Astrocyte (in vitro differentiated cells and primary cell): ENCODE data around the gene SBF1. TPM values are rescaled to one million over a fixed set of nuclear protein-coding genes. Genes with fewer than 3 reads are reported as not detected.
"Not testable (repeated sequence)": the region's sequence is repeated elsewhere in the genome, so short reads cannot be mapped to it uniquely, and the experiment has no call there.

Experiments
- DNase-seq: peaks from one replicate; pipeline ENCODE4 v3.0.0-alpha.2; 2010; ENCODE audit warnings: low read depth
- FAIRE-seq: peaks from 2 replicates; lab custom pipeline; 2011; peaks lifted over from hg19 to GRCh38; lab: Jason Lieb, UNC
- H2AFZ ChIP-seq: 2 replicates; pipeline ENCODE4 v1.6.0; 2012; ENCODE audit warnings: low read depth, low read length, inconsistent platforms
- H3K27ac ChIP-seq: 2 replicates; pipeline ENCODE4 v1.5.1; 2011; ENCODE audit warnings: low read depth, low read length, inconsistent platforms
- H3K27me3 ChIP-seq: 2 replicates; pipeline ENCODE4 v1.6.0; 2011; ENCODE audit warnings: low read length, inconsistent platforms; ENCODE audit not compliant: insufficient read depth
- H3K36me3 ChIP-seq: 2 replicates; pipeline ENCODE4 v1.5.1; 2011; ENCODE audit warnings: low read length, inconsistent platforms; ENCODE audit not compliant: insufficient read depth
- H3K4me1 ChIP-seq: 2 replicates; pipeline ENCODE4 v1.5.1; 2011; ENCODE audit warnings: low read length, inconsistent platforms; ENCODE audit not compliant: insufficient read depth
- H3K4me2 ChIP-seq: 2 replicates; pipeline ENCODE4 v1.6.0; 2012; ENCODE audit warnings: low read length, inconsistent platforms
- H3K4me3 ChIP-seq: 2 replicates; pipeline ENCODE4 v1.5.1; 2011; ENCODE audit warnings: low read depth, mild to moderate bottlenecking, low read length, inconsistent platforms; ENCODE audit not compliant: insufficient read depth
- H3K79me2 ChIP-seq: 2 replicates; pipeline ENCODE4 v1.6.0; 2012; ENCODE audit warnings: mild to moderate bottlenecking, low read length, inconsistent platforms; ENCODE audit not compliant: insufficient read depth
- H3K9ac ChIP-seq: 2 replicates; pipeline ENCODE4 v1.6.0; 2012; ENCODE audit warnings: mild to moderate bottlenecking, low read length, inconsistent platforms
- H3K9me3 ChIP-seq: 2 replicates; pipeline ENCODE4 v1.5.1; 2012; ENCODE audit warnings: low read depth, mild to moderate bottlenecking, low read length, inconsistent platforms; ENCODE audit not compliant: insufficient read depth
- H4K20me1 ChIP-seq: 2 replicates; pipeline ENCODE4 v1.6.0; 2012; ENCODE audit warnings: low read length, inconsistent platforms; ENCODE audit not compliant: insufficient read depth
- H3K27ac Mint-ChIP-seq: one replicate; pipeline ENCODE4 v1.8.0; 2021; ENCODE audit warnings: mild to moderate bottlenecking, mixed read lengths; ENCODE audit not compliant: unreplicated experiment
- H3K27me3 Mint-ChIP-seq: one replicate; pipeline ENCODE4 v1.8.0; 2021; ENCODE audit warnings: low read depth, mixed read lengths; ENCODE audit not compliant: unreplicated experiment
- H3K36me3 Mint-ChIP-seq: one replicate; pipeline ENCODE4 v1.8.0; 2021; ENCODE audit warnings: low read depth, mixed read lengths; ENCODE audit not compliant: unreplicated experiment
- H3K4me1 Mint-ChIP-seq: one replicate; pipeline ENCODE4 v1.8.0; 2021; ENCODE audit warnings: low read depth, mixed read lengths; ENCODE audit not compliant: unreplicated experiment
- H3K4me3 Mint-ChIP-seq: one replicate; pipeline ENCODE4 v1.8.0; 2021; ENCODE audit warnings: mild to moderate bottlenecking, moderate library complexity, mixed read lengths; ENCODE audit not compliant: unreplicated experiment
- H3K9me3 Mint-ChIP-seq: one replicate; pipeline ENCODE4 v1.8.0; 2021; ENCODE audit warnings: mild to moderate bottlenecking, mixed read lengths; ENCODE audit not compliant: unreplicated experiment
- EZH2 ChIP-seq: IDR thresholded peaks from 2 replicates; pipeline ENCODE4 v1.6.1; 2012; ENCODE audit warnings: mild to moderate bottlenecking, low read length, inconsistent platforms; ENCODE audit not compliant: insufficient read depth
- total RNA-seq: library from RNA; stranded (reverse); gene quantifications from 2 replicates; pipeline ENCODE4 v1.2.1, GENCODE V29; 2021
- TF ChIP-seq, protein P1 (sequence below): IDR thresholded peaks from 2 replicates; pipeline ENCODE4 v1.5.1; 2011; ENCODE audit warnings: low read depth, mild to moderate bottlenecking, inconsistent platforms, low read length, moderate library complexity; ENCODE audit not compliant: insufficient read depth

The SBF1 gene
- total RNA-seq, 1 donor from 2014 or later = 75.4 TPM

DNA sequence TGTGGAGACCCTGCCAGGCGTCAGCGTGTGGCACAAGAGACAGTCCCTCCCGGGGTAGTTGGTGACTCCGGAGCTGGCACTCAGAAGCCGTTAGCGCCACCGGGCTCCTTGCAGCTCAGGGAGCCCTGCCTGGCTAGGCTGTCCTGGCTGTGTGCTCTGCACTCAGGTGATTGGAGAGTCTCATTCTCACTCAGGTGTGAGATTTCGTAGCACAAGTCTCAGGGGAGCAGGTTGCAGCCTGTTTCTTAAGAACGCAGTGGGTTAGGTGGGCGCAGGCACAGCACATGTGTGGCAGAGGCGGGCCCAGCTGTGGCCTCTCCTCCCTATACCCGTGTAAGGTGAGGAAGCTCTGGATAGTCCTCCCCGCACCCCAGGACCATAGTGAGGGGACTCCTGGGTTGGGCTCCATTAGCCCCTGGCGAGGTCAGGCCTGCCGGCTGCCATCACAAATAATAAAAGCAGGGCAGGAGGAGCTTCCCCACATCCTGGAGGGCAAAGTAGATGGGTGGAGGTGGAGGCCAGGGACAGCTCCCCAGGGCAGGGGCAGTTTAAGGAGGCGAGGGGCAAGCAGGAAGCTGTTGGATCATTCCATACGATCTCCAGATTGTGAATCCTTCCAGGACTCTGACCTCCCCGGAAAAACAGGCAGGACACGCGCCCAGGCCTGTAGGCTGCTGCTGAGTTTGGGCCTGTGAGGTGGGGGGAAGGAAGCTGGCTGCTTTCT is 39.4 kb downstream of the SBF1 start:
- Mint-ChIP-seq H3K9me3 (peaks cover 2% of the 10 kb centered on the region), H3K27me3 (no peaks in the 10 kb centered on the region), H3K27ac (no peak overlapping the region), H3K4me1 (no peaks in the 10 kb centered on the region), H3K36me3 (peaks cover 2% of the 10 kb centered on the region), H3K4me3 (no peak overlapping the region)
- TF ChIP-seq EZH2 = no peak
- TF ChIP-seq, protein P1, sequence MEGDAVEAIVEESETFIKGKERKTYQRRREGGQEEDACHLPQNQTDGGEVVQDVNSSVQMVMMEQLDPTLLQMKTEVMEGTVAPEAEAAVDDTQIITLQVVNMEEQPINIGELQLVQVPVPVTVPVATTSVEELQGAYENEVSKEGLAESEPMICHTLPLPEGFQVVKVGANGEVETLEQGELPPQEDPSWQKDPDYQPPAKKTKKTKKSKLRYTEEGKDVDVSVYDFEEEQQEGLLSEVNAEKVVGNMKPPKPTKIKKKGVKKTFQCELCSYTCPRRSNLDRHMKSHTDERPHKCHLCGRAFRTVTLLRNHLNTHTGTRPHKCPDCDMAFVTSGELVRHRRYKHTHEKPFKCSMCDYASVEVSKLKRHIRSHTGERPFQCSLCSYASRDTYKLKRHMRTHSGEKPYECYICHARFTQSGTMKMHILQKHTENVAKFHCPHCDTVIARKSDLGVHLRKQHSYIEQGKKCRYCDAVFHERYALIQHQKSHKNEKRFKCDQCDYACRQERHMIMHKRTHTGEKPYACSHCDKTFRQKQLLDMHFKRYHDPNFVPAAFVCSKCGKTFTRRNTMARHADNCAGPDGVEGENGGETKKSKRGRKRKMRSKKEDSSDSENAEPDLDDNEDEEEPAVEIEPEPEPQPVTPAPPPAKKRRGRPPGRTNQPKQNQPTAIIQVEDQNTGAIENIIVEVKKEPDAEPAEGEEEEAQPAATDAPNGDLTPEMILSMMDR = no peak
- Histone ChIP-seq H3K4me1 (no peaks in the 10 kb centered on the region), H3K27ac (no peak overlapping the region), H3K9ac (no peak overlapping the region), H3K4me2 (no peak overlapping the region), H3K79me2 (no peaks in the 10 kb centered on the region), H3K27me3 (no peaks in the 10 kb centered on the region), H3K36me3 (peaks cover 10% of the 10 kb centered on the region), H3K4me3 (no peak overlapping the region), H3K9me3 (no peaks in the 10 kb centered on the region), H2AFZ (no peak overlapping the region), H4K20me1 (no peaks in the 10 kb centered on the region)
- DNase-seq (no peak), FAIRE-seq (no peak)

DNA sequence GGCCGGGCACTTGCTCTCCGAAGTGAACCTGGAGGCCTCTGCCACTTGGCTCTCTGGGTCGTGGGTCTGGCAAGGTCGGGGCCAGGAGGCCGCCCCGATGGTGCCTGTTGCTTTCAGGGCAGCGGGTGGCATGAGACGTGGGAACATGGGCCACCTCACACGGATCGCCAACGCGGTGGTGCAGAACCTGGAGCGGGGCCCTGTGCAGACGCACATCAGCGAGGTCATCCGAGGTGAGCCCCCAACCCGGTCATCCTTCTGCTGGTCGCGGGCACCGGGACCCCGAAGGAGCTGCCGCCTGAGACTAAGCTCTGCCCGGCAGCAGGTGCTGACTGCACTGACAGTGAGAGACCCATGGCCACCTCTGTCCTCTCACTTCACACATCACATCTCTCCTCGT is 40.0 kb downstream of the SBF1 start:
- no peak for FAIRE-seq
- Histone ChIP-seq H3K9me3 (no peaks in the 10 kb centered on the region), H3K9ac (no peak overlapping the region), H3K27me3 (no peaks in the 10 kb centered on the region), H2AFZ (no peak overlapping the region), H3K27ac (no peak overlapping the region), H3K4me3 (no peak overlapping the region), H3K36me3 (peaks cover 15% of the 10 kb centered on the region), H3K4me2 (no peak overlapping the region), H3K79me2 (peaks cover under 1% of the 10 kb centered on the region), H4K20me1 (peaks cover 1% of the 10 kb centered on the region), H3K4me1 (no peaks in the 10 kb centered on the region)
- Mint-ChIP-seq H3K36me3 (peaks cover 6% of the 10 kb centered on the region), H3K27me3 (no peaks in the 10 kb centered on the region), H3K4me1 (no peaks in the 10 kb centered on the region), H3K27ac (no peak overlapping the region), H3K9me3 (peaks cover 2% of the 10 kb centered on the region), H3K4me3 (no peak overlapping the region)
- no peak for DNase-seq
- TF ChIP-seq, protein P1 = no peak
- no peak for TF ChIP-seq EZH2

DNA sequence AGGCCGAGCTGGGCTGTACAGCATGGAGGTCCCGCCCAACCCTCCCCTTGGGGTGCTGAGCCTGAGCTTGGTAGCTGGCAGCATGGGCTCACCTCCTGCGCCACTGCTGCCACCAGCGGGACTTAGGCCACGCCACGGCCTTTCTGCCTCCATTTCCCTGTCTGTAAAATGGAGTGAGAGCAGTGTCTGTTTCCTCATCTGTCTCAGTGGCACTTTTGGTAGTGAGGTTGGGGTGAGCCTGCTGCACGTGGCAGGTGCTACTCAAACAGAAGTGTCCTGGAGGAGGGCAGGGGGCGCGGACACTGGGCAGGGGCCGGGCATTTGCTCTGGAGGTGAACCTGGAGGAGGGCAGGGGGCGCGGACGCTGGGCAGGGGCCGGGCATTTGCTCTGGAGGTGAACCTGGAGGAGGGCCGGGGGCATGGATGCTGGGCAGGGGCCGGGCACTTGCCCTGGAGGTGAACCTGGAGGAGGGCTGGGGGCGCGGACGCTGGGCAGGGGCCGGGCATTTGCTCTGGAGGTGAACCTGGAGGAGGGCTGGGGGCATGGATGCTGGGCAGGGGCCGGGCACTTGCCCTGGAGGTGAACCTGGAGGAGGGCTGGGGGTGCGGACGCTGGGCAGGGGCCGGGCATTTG is 41.8 kb downstream of the SBF1 start:
- H3K27ac Mint-ChIP-seq, H3K27me3 Mint-ChIP-seq, DNase-seq, H3K79me2 ChIP-seq, H3K27ac ChIP-seq, H2AFZ ChIP-seq, H3K27me3 ChIP-seq, FAIRE-seq, H3K4me3 ChIP-seq, H3K9me3 Mint-ChIP-seq, H3K9me3 ChIP-seq, H3K36me3 Mint-ChIP-seq, H3K4me1 ChIP-seq, H3K4me2 ChIP-seq, H3K4me3 Mint-ChIP-seq, H3K9ac ChIP-seq, H3K4me1 Mint-ChIP-seq: not testable (repeated sequence)
- Histone ChIP-seq H3K36me3 (peaks cover 23% of the 10 kb centered on the region), H4K20me1 (peaks cover 12% of the 10 kb centered on the region)
